ENCODE data around the gene CEP112.
"Not testable (repeated sequence)": the region's sequence is repeated elsewhere in the genome, so short reads cannot be mapped to it uniquely, and the experiment has no call there.

CEP112 gene

GRCh38 chr17:65787503-65787902 is 404.4 kb downstream of the CEP112 start:
- TF ChIP-seq POLR2A (IDR thresholded peaks at IDR 0.05; ENCODE audit: low read length) (no peak), GATA1 (IDR thresholded peaks at IDR 0.05; ENCODE audit: low read depth, low read length) (no peak)
- no peak for DNase-seq

DNA sequence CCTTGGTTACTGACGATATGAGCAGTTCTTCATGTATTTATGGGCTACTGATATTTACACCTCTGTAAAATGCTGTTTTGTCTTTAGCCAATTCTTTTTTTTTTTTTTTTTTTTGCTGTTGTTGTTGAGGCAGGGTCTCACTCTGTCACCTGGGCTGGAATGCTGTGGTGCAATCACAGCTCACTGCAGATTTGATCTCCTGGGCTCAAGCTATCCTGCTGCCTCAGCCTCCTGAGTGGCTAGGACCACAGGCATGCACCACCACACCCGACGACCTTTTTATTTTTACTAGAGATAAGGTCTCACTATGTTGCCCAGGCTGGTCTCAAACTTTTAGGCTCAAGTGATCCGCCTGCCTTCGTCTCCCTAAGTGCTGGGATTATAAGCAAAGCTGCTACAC is 405.5 kb downstream of the CEP112 start:
- TF ChIP-seq GATA1 (IDR thresholded peaks at IDR 0.05; ENCODE audit: low read depth, low read length) (no peak), POLR2A (IDR thresholded peaks at IDR 0.05; ENCODE audit: low read length) (no peak)
- DNase-seq: no peak

DNA sequence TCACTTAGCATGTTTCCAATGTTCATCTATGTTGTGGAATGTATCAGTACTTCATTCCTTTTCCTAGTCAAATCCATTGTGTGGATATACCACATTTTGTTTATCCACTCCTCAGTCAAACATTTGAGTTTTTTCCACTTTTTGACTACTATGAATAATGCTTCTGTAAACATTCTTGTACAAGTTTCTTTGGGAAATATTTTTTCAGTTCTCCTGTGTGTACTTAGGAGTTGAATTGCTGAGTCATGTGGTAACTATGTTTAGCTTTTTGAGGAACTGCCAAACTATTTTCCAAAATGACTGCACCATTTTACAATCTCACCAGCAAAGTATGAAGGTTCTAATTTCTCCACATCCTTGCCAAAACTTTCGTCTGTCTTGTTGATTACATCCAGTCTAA is 406.8 kb downstream of the CEP112 start:
- TF ChIP-seq POLR2A (IDR thresholded peaks at IDR 0.05; ENCODE audit: low read length) (no peak), GATA1 (IDR thresholded peaks at IDR 0.05; ENCODE audit: low read depth, low read length) (no peak)
- no peak for DNase-seq

DNA sequence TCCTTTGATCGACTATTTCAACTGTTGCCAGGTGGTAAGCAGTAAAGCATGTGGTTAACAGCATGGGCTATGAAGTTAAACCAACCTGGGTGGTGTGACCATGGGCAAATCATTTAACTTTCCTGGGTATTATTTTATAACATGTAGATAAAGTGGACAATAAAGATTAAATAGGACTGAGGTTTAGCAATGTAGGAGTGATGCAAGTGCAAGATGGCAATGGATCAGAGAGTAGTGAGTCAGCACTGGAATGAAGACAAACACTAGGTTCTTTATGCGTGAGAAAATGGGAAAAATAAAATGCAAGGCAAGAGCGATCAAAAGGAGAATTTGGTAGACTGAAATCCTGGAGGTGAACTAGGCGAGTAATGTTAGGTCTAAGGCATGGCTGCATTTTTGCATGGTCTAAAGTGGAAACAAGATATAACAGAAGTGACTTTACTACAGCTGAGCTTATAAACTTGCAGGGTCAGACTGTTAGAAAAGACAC is 408.0 kb downstream of the CEP112 start:
- TF ChIP-seq GATA1 (IDR thresholded peaks at IDR 0.05; ENCODE audit: low read depth, low read length) (no peak), POLR2A (IDR thresholded peaks at IDR 0.05; ENCODE audit: low read length) (no peak)
- no peak for DNase-seq

DNA sequence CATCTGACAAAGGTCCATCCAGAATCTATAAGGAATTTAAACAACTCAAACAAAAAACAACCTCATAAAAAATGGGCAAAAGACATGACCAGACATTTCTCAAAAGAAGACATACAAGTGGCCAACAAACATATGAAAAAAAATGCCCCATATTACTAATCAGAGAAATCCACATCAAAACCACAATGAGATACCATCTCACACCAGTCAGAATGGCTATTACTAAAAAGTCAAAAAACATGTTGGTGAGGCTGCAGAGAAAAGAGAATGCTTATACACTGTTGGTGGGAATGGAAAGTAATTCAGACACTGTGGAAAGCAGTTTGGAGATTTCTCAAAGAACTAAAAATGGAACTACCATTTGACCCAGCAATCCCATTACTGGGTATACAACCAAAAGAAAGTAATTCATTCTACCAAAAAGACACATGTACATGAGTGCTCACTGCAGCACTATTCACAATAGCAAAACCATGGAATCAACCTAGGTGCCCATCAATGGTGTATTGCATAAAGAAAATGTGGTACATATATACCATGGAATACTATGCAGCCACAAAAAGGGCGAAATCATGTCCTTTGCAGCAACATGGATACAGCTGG is 409.7 kb downstream of the CEP112 start:
- DNase-seq: not testable (repeated sequence)

DNA sequence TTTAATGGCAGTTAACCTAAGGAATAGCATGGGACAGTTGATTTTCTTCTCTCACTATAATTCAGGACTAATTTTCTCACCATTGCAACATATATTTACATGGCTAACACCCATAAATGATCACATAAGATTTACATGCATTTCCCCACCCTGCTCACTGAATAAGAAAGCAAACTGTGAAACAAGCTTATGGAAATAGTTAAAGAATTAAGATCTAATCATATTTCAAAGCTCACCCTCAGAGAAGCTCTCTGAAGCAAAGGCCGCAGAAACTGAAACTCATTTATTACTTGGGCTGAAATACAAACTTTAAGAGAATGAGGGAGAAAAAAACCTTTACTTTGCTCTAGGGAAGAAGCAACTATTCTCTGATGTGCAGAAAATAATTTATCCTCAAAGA is 411.8 kb downstream of the CEP112 start:
- DNase-seq: no peak
- TF ChIP-seq POLR2A (IDR thresholded peaks at IDR 0.05; ENCODE audit: low read length) (no peak), GATA1 (IDR thresholded peaks at IDR 0.05; ENCODE audit: low read depth, low read length) (no peak)

DNA sequence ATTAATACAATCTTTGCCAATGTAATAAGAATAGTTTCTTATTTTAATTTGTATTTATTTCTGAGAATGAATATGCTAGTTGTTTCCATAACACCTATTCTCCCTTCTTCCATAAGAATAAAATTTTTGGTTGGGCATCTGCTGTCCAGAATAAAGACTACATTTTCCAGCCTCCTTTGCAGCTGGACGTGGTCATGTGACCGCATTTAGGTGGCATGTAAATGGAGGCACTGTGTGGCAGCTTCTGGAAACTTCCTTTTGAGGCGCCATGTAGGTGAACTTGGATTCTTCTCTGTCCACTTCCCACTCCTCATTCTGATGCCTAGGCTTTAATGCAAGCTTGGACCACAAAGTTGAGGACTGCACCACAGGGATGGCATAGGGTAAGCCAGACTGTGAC is 415.0 kb downstream of the CEP112 start:
- TF ChIP-seq GATA1 (IDR thresholded peaks at IDR 0.05; ENCODE audit: low read depth, low read length) (no peak), POLR2A (IDR thresholded peaks at IDR 0.05; ENCODE audit: low read length) (no peak)
- no peak for DNase-seq

DNA sequence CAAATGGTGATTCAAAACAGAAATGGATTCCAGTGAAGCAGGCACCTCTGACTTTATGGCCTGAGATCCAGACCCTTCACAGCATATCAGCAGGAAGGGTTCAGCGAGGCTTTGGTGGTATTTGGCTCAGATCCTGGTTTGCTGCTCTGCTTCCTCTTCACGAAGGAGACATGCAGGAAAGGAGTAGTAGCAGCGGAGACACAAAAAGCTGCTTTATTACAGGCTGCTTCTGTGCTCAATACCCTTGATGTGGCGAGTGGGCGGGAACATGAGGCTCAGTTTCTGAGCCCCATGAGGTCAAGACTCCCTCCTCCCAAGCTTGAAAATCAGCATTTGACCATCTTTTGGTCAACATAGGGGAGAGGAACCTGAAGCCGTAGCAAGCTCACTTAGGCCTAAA is 417.1 kb downstream of the CEP112 start:
- DNase-seq: no peak
- TF ChIP-seq GATA1 (IDR thresholded peaks at IDR 0.05; ENCODE audit: low read depth, low read length) (no peak), POLR2A (IDR thresholded peaks at IDR 0.05; ENCODE audit: low read length) (no peak)

- no peak for TF ChIP-seq POLR2A (IDR thresholded peaks at IDR 0.05; ENCODE audit: low read length)
- TF ChIP-seq GATA1 (IDR thresholded peaks at IDR 0.05; ENCODE audit: low read depth, low read length): no peak
- no peak for DNase-seq
Observed at GRCh38 chr17:65772989-65773388, 418.9 kb downstream of the CEP112 start.

- DNase-seq: no peak
- no peak for TF ChIP-seq POLR2A (IDR thresholded peaks at IDR 0.05; ENCODE audit: low read length)
- no peak for TF ChIP-seq GATA1 (IDR thresholded peaks at IDR 0.05; ENCODE audit: low read depth, low read length)
Observed at GRCh38 chr17:65771704-65772103, 420.2 kb downstream of the CEP112 start.

- DNase-seq: no peak
- TF ChIP-seq POLR2A (IDR thresholded peaks at IDR 0.05; ENCODE audit: low read length): no peak
- no peak for TF ChIP-seq GATA1 (IDR thresholded peaks at IDR 0.05; ENCODE audit: low read depth, low read length)
Observed at GRCh38 chr17:65763786-65764185, 428.1 kb downstream of the CEP112 start.

DNA sequence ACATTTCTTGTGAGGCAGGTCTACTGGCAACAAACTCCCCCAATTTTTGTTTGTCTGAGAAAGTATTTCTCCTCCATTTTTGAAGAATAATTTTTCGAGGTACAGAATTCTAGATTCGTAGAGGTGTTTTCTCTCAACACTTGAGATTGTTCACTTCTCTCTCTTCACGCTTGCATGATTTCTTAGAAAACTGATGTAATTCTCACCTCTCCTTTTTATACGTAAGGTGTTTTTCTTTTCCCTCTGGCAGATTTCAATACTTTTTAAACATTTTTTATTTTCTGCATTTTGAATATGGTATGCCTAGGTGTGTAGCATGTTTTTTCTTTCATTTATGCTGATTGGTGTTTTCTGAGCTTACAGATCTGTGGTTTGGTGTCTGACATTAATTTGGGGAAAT is 429.0 kb downstream of the CEP112 start:
- TF ChIP-seq POLR2A (IDR thresholded peaks at IDR 0.05; ENCODE audit: low read length) (no peak), GATA1 (IDR thresholded peaks at IDR 0.05; ENCODE audit: low read depth, low read length) (no peak)
- no peak for DNase-seq

- TF ChIP-seq POLR2A (IDR thresholded peaks at IDR 0.05; ENCODE audit: low read length): no peak
- no peak for TF ChIP-seq GATA1 (IDR thresholded peaks at IDR 0.05; ENCODE audit: low read depth, low read length)
- no peak for DNase-seq
Observed at GRCh38 chr17:65759532-65759931, 432.4 kb downstream of the CEP112 start.

DNA sequence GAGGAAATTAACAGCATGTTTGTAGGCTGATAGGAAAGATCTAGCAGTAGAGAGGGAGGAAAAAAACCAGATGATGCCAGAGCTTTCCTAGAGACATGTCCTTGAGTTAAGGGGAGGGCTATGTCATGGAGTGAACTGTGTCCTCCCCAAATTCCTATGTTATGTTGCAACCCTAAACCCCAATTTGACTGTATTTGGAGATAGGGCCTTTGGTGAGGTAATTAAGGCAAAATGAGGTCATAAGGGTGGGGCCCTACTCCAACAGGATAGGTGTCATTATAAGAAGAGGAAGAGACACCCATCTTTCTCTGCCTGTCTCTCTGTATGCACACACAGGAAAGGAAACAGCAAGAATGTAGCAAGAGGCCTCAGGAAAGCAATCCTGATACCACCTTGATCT is 435.2 kb downstream of the CEP112 start:
- no peak for DNase-seq
- TF ChIP-seq GATA1 (IDR thresholded peaks at IDR 0.05; ENCODE audit: low read depth, low read length) (no peak), POLR2A (IDR thresholded peaks at IDR 0.05; ENCODE audit: low read length) (no peak)

DNA sequence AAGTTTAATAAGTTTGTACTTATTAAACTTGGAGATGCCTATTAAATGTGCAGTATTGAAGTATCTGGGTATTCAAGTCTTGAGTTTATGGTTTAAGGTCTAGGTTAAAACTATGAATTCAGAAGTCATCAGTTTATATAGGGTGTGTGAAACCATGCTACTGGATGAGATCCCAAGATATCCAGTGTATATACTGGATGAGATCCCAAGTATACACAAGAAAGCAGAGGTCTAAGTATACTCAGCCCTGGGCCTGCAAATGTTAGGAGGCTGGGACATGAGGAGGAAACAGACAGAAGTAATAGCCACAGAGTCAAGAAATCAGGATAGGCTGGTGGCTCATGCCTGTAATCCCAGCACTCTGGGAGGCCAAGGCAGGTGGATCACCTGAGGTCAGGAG is 436.1 kb downstream of the CEP112 start:
- no peak for TF ChIP-seq POLR2A (IDR thresholded peaks at IDR 0.05; ENCODE audit: low read length)
- no peak for TF ChIP-seq GATA1 (IDR thresholded peaks at IDR 0.05; ENCODE audit: low read depth, low read length)
- DNase-seq: no peak

DNA sequence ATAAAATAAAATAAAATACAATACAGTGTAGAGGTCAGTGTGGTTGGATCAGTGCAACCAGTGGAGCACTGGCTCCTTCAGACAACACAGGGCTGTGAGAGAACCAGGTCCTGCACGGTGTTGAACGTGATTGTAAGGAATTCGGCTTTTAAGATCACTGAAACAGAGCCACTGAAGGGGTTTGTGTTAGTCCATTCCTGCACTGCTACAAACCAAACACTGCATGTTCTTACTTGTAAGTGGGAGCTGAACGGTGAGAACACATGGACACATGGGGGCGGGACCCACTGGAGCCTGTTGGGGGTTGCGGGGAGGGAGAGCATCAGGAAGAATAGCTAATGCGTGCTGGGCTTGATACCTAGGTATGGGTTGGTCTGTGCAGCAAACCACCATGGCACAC is 437.3 kb downstream of the CEP112 start:
- no peak for TF ChIP-seq GATA1 (IDR thresholded peaks at IDR 0.05; ENCODE audit: low read depth, low read length)
- TF ChIP-seq POLR2A (IDR thresholded peaks at IDR 0.05; ENCODE audit: low read length): no peak
- no peak for DNase-seq

Data from erythroblast (primary cell).